ENCODE data around the gene METAP2. TPM values are rescaled to one million over a fixed set of nuclear protein-coding genes. Genes with fewer than 3 reads are reported as not detected.
A peak's percentile ranks its signal among the peaks of the same experiment; 100 is the strongest.
"Not testable (repeated sequence)": the region's sequence is repeated elsewhere in the genome, so short reads cannot be mapped to it uniquely, and the experiment has no call there.

METAP2 gene
- total and polyA plus RNA-seq, 3 experiments from 2014 or later = 36.1 to 129 (median 109) TPM

DNA sequence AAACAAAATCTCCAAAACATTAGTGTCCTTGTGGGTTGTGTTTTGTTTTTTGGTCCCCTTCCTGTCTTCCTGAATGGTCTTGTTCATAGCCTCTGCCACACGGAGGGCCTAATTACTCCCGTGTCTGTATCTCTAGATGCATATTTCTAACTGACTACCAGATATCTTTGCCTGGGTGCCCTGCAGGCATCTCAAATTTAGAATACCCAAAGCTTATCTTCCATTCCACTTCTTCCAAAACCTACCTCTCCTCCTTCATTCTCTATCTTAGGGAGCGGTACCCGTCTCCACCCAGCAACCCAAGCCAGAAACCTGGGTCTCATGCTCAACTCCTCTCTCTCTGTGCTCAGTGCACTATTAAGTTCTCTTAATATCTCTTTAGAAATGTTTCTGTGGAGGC is 10.9 kb upstream of the METAP2 start:
- Mint-ChIP-seq H3K27ac (peak overlapping the region in 1 of 8 donors; percentile 58), H3K4me3 (no peak overlapping the region), H3K9me3 (peaks cover 0 to 9% (median 6%) of the 10 kb centered on the region in 5 donors), H3K36me3 (peaks cover 0 to 9% (median 0%) of the 10 kb centered on the region in 3 donors), H3K27me3 (peaks cover 0 to 8% of the 10 kb centered on the region in 2 donors), H3K4me1 (no peaks in the 10 kb centered on the region)
- CTCF ChIA-PET = no interaction called here
- no peak for DNase-seq
- H3K27ac ChIP-seq (ENCODE audit: low read depth, low read length) = no peak overlapping the region
- no peaks in the 10 kb centered on the region for H3K27me3 ChIP-seq (ENCODE audit: insufficient read depth, low read length, poor library complexity, severe bottlenecking)
- H3K4me1 ChIP-seq (ENCODE audit: insufficient read depth, low read length) = no peaks in the 10 kb centered on the region
- POLR2A ChIA-PET = no interaction called here
- H3K4me3 ChIP-seq (ENCODE audit: low read length) = no peak overlapping the region
- H3K36me3 ChIP-seq (ENCODE audit: insufficient read depth, low read length) = no peaks in the 10 kb centered on the region
- H3K9me3 ChIP-seq (ENCODE audit: low read length) = no peaks in the 10 kb centered on the region

DNA sequence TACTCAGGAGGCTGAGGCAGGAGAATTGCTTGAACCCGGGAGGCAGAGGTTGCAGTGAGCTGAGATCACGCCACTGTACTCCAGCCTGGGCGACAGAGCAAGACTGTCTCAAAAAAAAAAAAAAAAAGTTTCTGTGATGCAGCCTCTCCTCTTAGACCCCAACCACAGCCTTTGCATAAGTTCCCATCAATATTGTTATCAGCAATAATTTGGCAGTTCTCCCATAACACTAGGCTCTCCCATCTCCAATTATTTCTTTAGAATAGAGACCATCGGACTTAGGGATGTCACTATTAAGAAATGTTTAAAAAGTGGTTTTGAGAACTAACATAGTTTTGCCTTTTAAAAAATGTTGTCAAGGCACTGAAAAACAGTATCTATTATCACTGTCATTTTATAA is 10.2 kb upstream of the METAP2 start:
- H3K27ac Mint-ChIP-seq; H3K9me3 Mint-ChIP-seq; H3K9me3 ChIP-seq (ENCODE audit: low read length); H3K27me3 Mint-ChIP-seq; H3K4me3 Mint-ChIP-seq; H3K4me1 ChIP-seq (ENCODE audit: insufficient read depth, low read length); H3K4me3 ChIP-seq (ENCODE audit: low read length); H3K36me3 Mint-ChIP-seq; H3K27ac ChIP-seq (ENCODE audit: low read depth, low read length); DNase-seq; POLR2A ChIA-PET; H3K36me3 ChIP-seq (ENCODE audit: insufficient read depth, low read length); H3K27me3 ChIP-seq (ENCODE audit: insufficient read depth, low read length, poor library complexity, severe bottlenecking); H3K4me1 Mint-ChIP-seq: not testable (repeated sequence)
- CTCF ChIA-PET = interaction anchor here (1.7 kb wide), 1 partner anchor 10 kb away, joined by 8 read pairs; the partner anchor contains the start of gene METAP2

DNA sequence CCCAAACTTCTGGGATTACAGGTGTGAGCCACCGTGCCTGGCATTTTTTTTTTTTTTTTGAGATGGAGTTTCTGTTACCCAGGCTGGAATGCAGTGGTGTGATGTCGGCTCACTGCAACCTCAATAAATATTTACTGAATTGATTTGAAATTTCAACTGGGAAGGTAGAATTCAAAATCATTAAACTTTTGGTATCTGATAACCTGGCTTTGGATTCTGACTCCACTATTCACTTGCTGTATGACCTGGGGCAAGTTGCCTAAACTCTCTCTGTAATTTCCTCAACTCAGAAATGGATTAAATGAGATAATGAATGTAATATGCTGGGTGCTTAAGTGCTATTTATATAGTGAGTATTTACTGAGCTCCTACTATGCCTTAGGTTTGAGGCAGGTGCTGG is 8.7 kb upstream of the METAP2 start:
- no peaks in the 10 kb centered on the region for H3K4me1 ChIP-seq (ENCODE audit: insufficient read depth, low read length)
- no peak for DNase-seq
- H3K4me3 Mint-ChIP-seq = peak overlapping the region in 1 of 7 donors; percentile 20
- H3K27ac Mint-ChIP-seq = no peak overlapping the region
- H3K27ac ChIP-seq (ENCODE audit: low read depth, low read length) = no peak overlapping the region
- H3K36me3 ChIP-seq (ENCODE audit: insufficient read depth, low read length) = no peaks in the 10 kb centered on the region
- no peaks in the 10 kb centered on the region for H3K9me3 ChIP-seq (ENCODE audit: low read length)
- peaks cover 0 to 2% of the 10 kb centered on the region in 2 donors for H3K27me3 Mint-ChIP-seq
- no peaks in the 10 kb centered on the region for H3K4me1 Mint-ChIP-seq
- no peaks in the 10 kb centered on the region for H3K36me3 Mint-ChIP-seq
- no peak overlapping the region for H3K4me3 ChIP-seq (ENCODE audit: low read length)
- no peaks in the 10 kb centered on the region for H3K9me3 Mint-ChIP-seq
- CTCF ChIA-PET = interaction anchor here (1.7 kb wide), 1 partner anchor 8 kb away, joined by 8 read pairs; the partner anchor contains the start of gene METAP2
- H3K27me3 ChIP-seq (ENCODE audit: insufficient read depth, low read length, poor library complexity, severe bottlenecking) = no peaks in the 10 kb centered on the region
- POLR2A ChIA-PET = no interaction called here

DNA sequence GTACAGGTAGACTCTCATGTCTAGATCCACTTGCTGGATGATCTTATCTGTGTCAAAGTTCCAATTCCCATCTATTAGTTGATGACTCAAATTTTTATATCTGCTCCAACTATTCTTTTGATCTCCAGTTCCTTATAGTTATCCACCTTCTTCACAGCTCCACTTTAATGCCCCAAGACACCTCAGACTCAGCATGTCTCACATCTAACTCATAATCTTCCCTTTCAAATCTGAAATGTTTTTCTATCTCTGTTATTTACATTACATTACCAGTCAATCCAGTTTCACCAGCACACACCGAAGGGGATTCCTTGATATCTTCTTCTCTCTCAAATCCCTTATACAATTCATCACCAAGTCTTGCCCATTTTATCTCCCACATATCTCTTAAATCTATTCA is 3.7 kb upstream of the METAP2 start:
- no peak overlapping the region for H3K4me3 Mint-ChIP-seq
- no peaks in the 10 kb centered on the region for H3K36me3 ChIP-seq (ENCODE audit: insufficient read depth, low read length)
- H3K27ac ChIP-seq (ENCODE audit: low read depth, low read length) = no peak overlapping the region
- ChIA-PET POLR2A (no interaction called here), CTCF (no interaction called here)
- no peaks in the 10 kb centered on the region for H3K9me3 ChIP-seq (ENCODE audit: low read length)
- peaks cover 1 to 4% of the 10 kb centered on the region in 2 donors for H3K27me3 Mint-ChIP-seq
- no peak for DNase-seq
- H3K4me1 Mint-ChIP-seq = peaks cover 21 to 25% (median 25%) of the 10 kb centered on the region in 3 donors
- H3K9me3 Mint-ChIP-seq = no peaks in the 10 kb centered on the region
- no peak overlapping the region for H3K27ac Mint-ChIP-seq
- no peaks in the 10 kb centered on the region for H3K27me3 ChIP-seq (ENCODE audit: insufficient read depth, low read length, poor library complexity, severe bottlenecking)
- no peak overlapping the region for H3K4me3 ChIP-seq (ENCODE audit: low read length)
- peaks cover 0 to 14% (median 0%) of the 10 kb centered on the region in 3 donors for H3K36me3 Mint-ChIP-seq
- H3K4me1 ChIP-seq (ENCODE audit: insufficient read depth, low read length) = peaks cover 11% of the 10 kb centered on the region

DNA sequence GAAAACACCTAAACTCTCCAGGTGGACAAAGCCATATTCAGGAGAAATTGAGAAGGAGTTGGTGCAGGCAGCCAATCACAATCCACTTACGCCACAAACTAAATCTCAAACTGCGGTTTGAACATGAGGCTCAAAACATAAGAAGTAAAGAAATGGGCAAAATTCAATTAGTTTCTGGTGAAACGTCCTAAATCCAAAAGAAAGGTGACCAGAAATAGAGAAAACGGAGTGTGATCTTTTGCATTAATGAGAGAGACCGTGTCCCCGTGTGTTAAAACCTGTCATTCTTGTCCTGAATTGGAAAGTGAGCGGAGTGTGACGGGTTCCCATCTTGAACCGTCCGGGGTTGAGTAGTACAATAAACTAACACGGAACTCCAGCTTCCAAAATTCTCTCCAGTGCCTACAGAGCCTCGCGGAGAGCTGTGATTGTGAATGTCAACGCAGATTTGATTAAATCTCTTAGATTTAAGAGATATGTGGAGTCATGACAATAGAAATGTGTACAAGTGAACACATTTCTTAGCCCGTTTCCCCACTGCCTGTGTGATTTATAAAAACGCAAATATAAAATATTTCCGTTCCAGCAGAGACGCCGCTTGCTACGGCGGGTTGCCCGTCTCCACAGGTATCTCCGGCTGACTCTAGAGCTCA is 595 bp upstream of the METAP2 start:
- peak overlapping the region; percentile 67 for H3K4me3 ChIP-seq (ENCODE audit: low read length)
- H3K4me1 ChIP-seq (ENCODE audit: insufficient read depth, low read length) = peaks cover 34% of the 10 kb centered on the region
- peaks cover 0 to 37% (median 14%) of the 10 kb centered on the region in 3 donors for H3K36me3 Mint-ChIP-seq
- H3K9me3 Mint-ChIP-seq = no peaks in the 10 kb centered on the region
- H3K27me3 ChIP-seq (ENCODE audit: insufficient read depth, low read length, poor library complexity, severe bottlenecking) = no peaks in the 10 kb centered on the region
- H3K9me3 ChIP-seq (ENCODE audit: low read length) = no peaks in the 10 kb centered on the region
- H3K27ac ChIP-seq (ENCODE audit: low read depth, low read length) = peak overlapping the region; percentile 96
- H3K27me3 Mint-ChIP-seq = peaks cover 1 to 4% of the 10 kb centered on the region in 2 donors
- H3K4me3 Mint-ChIP-seq = peak overlapping the region; percentile 95 to 100 (median 99)
- peak in 2 of 5 donors; percentile 4 to 41 for DNase-seq
- peaks cover 17% of the 10 kb centered on the region for H3K36me3 ChIP-seq (ENCODE audit: insufficient read depth, low read length)
- CTCF ChIA-PET = interaction anchor here (0.9 to 2.0 kb wide), 5 partner anchors 9 to 400 kb away, joined by 3 to 10 read pairs (median 7); partner anchors contain the start of gene NR2C1
- POLR2A ChIA-PET = interaction anchor here (0.5 to 1.4 kb wide), 5 partner anchors 139 to 1797 kb away, joined by 3 to 22 read pairs (median 4); partner anchors contain the start of genes CCDC38, FGD6 and VEZT
- H3K4me1 Mint-ChIP-seq = peaks cover 45 to 55% (median 48%) of the 10 kb centered on the region in 3 donors
- peak overlapping the region; percentile 82 to 100 (median 98) for H3K27ac Mint-ChIP-seq

DNA sequence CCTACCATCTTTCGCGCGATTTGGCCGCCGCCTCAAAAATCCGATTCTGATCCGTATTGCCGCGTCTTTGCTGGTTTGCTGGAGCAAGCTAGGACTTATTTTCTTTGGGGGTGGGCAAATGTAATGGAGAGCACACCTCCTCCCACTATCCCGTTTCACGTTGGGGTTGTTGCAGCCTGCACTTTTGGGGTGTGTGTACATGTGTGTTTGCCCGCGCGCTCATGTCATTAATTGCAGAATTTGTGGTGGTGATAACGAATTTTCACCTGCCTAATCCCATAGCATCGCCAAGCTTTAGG is 657 bp downstream of the METAP2 start:
- Histone ChIP-seq H3K4me3 (ENCODE audit: low read length) (peak overlapping the region; percentile 67), H3K4me1 (ENCODE audit: insufficient read depth, low read length) (peaks cover 44% of the 10 kb centered on the region), H3K36me3 (ENCODE audit: insufficient read depth, low read length) (peaks cover 17% of the 10 kb centered on the region), H3K27me3 (ENCODE audit: insufficient read depth, low read length, poor library complexity, severe bottlenecking) (no peaks in the 10 kb centered on the region), H3K9me3 (ENCODE audit: low read length) (no peaks in the 10 kb centered on the region), H3K27ac (ENCODE audit: low read depth, low read length) (peak overlapping the region; percentile 96)
- Mint-ChIP-seq H3K27me3 (peaks cover 4 to 5% of the 10 kb centered on the region in 2 donors), H3K36me3 (peaks cover 0 to 46% (median 18%) of the 10 kb centered on the region in 3 donors), H3K4me3 (peak overlapping the region; percentile 95 to 100 (median 99)), H3K9me3 (no peaks in the 10 kb centered on the region), H3K4me1 (peaks cover 55 to 67% (median 61%) of the 10 kb centered on the region in 3 donors), H3K27ac (peak overlapping the region; percentile 82 to 100 (median 98))
- ChIA-PET CTCF (interaction anchor here (0.9 to 2.0 kb wide), 3 partner anchors 60 to 401 kb away, joined by 3 to 10 read pairs (median 7); partner anchors contain the start of gene NR2C1), POLR2A (interaction anchor here (1.0 to 1.2 kb wide), 3 partner anchors 259 to 1798 kb away, joined by 3 to 5 read pairs (median 4); partner anchors contain the start of gene CCDC38)
- no peak for DNase-seq

DNA sequence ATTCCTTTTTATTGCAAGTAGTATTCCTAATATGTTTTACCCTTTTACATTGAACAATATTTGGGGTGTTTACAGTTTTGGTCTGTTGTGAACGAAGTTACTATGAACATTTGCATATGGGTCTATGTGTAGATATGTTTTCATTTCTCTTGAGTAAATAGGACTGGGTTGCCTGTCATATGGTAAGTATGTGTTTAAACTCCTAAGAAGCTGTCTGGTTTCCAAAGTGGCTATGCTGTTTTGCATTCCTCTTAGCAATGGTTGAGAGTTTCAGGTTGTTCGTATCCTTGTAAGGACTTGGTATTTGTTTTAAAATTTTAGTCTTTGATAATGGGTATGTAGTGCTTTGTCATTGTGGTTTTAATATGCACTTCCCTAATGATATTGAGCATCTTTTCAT is 6.3 kb downstream of the METAP2 start:
- POLR2A ChIA-PET = no interaction called here
- Histone ChIP-seq H3K9me3 (ENCODE audit: low read length) (no peaks in the 10 kb centered on the region), H3K36me3 (ENCODE audit: insufficient read depth, low read length) (peaks cover 28% of the 10 kb centered on the region), H3K4me1 (ENCODE audit: insufficient read depth, low read length) (peaks cover 55% of the 10 kb centered on the region), H3K27me3 (ENCODE audit: insufficient read depth, low read length, poor library complexity, severe bottlenecking) (no peaks in the 10 kb centered on the region), H3K4me3 (ENCODE audit: low read length) (no peak overlapping the region), H3K27ac (ENCODE audit: low read depth, low read length) (no peak overlapping the region)
- peaks cover 65 to 84% (median 76%) of the 10 kb centered on the region in 3 donors for H3K4me1 Mint-ChIP-seq
- peaks cover 0 to 66% (median 22%) of the 10 kb centered on the region in 3 donors for H3K36me3 Mint-ChIP-seq
- no peak for DNase-seq
- peak overlapping the region in 6 of 8 donors; percentile 21 to 80 (median 40) for H3K27ac Mint-ChIP-seq
- CTCF ChIA-PET = interaction anchor here (1.4 kb wide), 1 partner anchor 54 kb away, joined by 4 read pairs; no protein-coding TSS in a partner anchor
- H3K27me3 Mint-ChIP-seq = peaks cover 0 to 3% of the 10 kb centered on the region in 2 donors
- H3K4me3 Mint-ChIP-seq = peak overlapping the region in 5 of 7 donors; percentile 5 to 49 (median 34)
- H3K9me3 Mint-ChIP-seq = no peaks in the 10 kb centered on the region

DNA sequence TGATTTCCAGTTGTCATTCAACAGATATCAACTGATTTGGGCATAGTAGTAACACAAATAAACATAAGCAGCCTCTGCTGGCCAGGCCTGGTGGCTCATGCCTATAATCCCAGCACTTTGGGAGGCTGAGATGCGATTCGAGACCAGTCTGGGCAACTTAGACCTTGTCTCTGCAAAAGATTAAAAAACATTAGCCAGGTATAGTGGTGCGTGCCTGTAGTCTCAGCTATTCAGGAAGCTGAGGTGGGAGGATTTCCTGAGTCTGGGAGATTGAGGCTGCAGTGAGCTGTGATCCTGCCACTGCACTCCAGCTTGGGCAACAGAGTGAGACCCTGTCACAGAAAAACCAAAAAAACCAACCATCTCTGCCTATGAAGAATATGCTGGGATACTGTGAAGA is 7.1 kb downstream of the METAP2 start:
- CTCF ChIA-PET = interaction anchor here (1.4 kb wide), 1 partner anchor 54 kb away, joined by 4 read pairs; no protein-coding TSS in a partner anchor
- Histone ChIP-seq H3K36me3 (ENCODE audit: insufficient read depth, low read length) (peaks cover 28% of the 10 kb centered on the region), H3K27me3 (ENCODE audit: insufficient read depth, low read length, poor library complexity, severe bottlenecking) (no peaks in the 10 kb centered on the region), H3K4me1 (ENCODE audit: insufficient read depth, low read length) (peaks cover 46% of the 10 kb centered on the region), H3K4me3 (ENCODE audit: low read length) (no peak overlapping the region), H3K27ac (ENCODE audit: low read depth, low read length) (no peak overlapping the region), H3K9me3 (ENCODE audit: low read length) (no peaks in the 10 kb centered on the region)
- Mint-ChIP-seq H3K9me3 (no peaks in the 10 kb centered on the region), H3K36me3 (peaks cover 0 to 67% (median 18%) of the 10 kb centered on the region in 3 donors), H3K4me1 (peaks cover 58 to 78% (median 68%) of the 10 kb centered on the region in 3 donors), H3K27ac (peak overlapping the region in 7 of 8 donors; percentile 25 to 81 (median 52)), H3K27me3 (peaks cover 0 to 3% of the 10 kb centered on the region in 2 donors), H3K4me3 (peak overlapping the region in 5 of 7 donors; percentile 10 to 49 (median 25))
- POLR2A ChIA-PET = no interaction called here
- DNase-seq = no peak
